HG03103 (cell line): ENCODE data around the gene GASK1A.
"Not testable (repeated sequence)": the region's sequence is repeated elsewhere in the genome, so short reads cannot be mapped to it uniquely, and the experiment has no call there.

ENCODE experiments used
- ATAC-seq: cut with Tn5 transposase; IDR thresholded peaks from one replicate; pipeline ENCODE4 v1.9.1; 2021; ENCODE audit warnings: low read depth; ENCODE audit not compliant: unreplicated experiment

Gene GASK1A

DNA sequence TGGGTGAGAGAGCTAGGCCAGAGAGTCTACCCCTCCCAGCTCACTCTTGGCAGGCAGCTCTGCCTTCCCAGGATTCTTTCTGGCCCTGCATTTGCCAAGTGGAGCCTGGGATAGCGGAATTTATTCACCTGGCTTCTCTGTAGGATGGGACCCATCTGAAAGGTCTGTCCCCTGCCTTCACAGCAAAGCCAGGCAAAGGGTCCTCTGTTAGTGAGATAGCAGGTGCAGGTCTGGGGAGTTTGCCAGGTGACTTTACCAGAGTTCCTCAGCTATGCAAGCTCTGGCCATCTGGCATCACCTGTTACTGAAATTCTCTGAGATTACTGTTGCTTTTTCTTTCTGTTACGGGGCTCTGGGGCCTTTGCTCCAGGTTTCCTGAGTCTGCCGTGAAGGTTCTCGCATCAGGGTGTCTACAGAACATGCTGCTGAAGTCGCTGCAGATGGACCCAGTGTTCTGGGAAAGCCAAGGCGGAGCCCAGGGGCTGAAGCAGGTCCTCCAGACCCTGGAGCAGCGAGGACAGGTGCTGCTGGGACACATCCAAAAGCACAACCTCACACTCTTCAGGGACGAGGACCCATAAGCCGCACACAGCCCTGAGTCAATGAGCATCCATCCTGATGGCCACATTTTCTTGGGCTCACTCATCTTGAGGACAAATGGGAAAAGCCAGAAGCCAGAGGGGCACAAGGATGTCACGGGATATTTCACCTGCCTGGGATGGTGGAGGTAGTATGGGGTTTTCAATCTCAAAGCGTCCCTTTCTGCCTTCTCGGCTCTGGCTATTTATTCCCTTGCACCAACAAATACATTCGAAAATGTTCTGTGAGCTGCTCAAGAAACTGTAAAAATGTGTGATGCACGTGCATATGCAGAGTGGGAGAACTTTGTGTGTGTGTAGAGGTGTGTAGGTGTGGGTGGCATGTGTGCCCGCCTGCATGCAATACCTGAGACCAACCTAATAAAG is 77.0 kb downstream of the GASK1A start:
- ATAC-seq: no peak

GRCh38 chr3:43059456-43059855 is 80.3 kb downstream of the GASK1A start:
- ATAC-seq: no peak

GRCh38 chr3:43061101-43061895 is 82.2 kb downstream of the GASK1A start:
- no peak for ATAC-seq

DNA sequence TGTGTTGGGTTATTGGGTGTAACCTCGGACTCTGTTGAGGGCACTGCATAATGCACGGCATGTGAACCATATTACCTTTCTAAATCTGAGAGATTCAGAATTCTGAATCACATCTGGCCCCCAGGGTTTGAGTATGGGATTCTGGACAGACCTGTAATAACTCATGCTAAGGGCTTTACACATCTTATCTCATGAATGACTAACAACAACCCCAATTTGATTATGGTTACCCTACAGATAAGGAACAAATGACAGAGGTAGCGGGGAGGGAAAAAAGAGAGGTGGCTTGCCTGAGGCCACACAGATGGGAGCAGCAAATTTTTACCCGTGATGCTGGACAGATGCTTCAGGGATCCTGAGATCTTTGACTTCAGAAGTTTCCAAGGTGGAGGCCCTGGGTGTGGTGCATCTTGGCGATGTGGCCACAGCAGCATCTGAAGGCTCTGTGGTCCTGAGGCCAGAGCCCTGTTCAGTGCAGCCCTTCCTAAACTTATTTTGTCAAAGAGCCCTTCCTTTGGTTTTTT is 83.0 kb downstream of the GASK1A start:
- ATAC-seq: no peak

GRCh38 chr3:43062564-43063040 is 83.5 kb downstream of the GASK1A start:
- no peak for ATAC-seq

DNA sequence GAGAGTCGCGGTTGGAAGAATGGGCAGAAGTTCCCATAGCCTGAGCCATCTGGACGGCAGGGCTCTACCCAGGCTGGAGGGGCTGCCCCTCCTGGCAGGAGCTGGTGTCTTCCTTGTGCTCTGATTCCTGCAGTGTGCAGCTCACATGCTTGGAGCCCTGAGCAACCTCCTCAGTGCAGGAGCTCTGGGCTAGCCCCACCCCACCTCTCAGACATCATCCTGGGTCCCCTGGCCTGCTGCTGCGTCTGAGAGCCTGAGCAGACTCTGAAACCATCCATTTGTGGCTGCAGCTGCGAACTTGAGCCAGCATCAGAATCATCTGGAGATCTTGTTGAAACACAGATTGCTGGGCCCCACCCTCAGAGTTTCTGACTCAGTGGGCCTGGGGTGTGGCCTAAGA is 84.0 kb downstream of the GASK1A start:
- ATAC-seq: no peak

GRCh38 chr3:43070670-43071069 is 91.6 kb downstream of the GASK1A start:
- not testable (repeated sequence) for ATAC-seq

GRCh38 chr3:43071313-43071893 is 92.3 kb downstream of the GASK1A start:
- ATAC-seq: no peak

- no peak for ATAC-seq
Measured at GRCh38 chr3:43072361-43072760, 93.2 kb downstream of the GASK1A start.

- ATAC-seq: no peak
Measured at GRCh38 chr3:43073116-43073835, 94.2 kb downstream of the GASK1A start.

GRCh38 chr3:43073836-43074220 is 94.7 kb downstream of the GASK1A start:
- no peak for ATAC-seq

DNA sequence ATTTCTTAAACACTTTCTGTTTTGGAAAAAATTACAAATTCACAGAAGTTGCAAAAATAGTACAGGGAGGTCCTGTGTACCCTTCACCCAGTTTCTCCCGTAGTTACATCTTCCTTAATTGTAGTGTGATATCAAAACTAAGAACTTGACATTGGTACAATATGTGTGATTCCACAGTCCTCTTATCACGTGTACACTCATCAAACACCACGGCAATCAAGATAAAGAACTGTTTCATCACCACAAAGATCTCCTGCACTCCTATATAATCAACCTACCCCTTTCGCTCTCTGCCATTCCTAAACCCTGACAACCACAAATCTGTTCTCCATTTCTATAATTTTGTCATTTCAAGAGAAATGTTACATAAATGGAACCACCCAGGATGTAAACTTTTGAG is 95.4 kb downstream of the GASK1A start:
- ATAC-seq: no peak

- ATAC-seq: no peak
Measured at GRCh38 chr3:43074901-43075689, 96.0 kb downstream of the GASK1A start.

- no peak for ATAC-seq
Measured at GRCh38 chr3:43075904-43076661, 97.0 kb downstream of the GASK1A start.

- ATAC-seq: no peak
Measured at GRCh38 chr3:43076857-43077256, 97.7 kb downstream of the GASK1A start.

DNA sequence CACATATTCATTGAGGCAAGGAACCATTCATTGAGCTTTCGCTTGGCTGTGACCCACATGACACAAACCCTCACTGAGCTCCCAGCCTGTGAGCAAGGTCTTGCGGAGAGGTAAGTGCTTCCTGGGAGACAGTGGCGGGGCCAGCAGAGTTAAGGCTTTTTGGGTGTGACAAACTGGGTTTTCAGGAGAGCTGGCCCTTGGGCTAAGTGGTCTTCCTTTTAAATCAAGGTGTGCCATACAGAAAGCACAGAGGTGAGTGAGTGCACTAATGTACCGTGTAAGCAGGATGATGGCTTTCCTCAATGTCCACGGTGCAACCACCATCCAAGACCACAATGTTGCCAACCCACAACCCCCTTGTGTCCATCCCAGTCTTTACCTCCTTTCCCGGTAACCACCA is 98.2 kb downstream of the GASK1A start:
- no peak for ATAC-seq

- ATAC-seq: no peak
Measured at GRCh38 chr3:43077707-43078106, 98.6 kb downstream of the GASK1A start.

- ATAC-seq: no peak
Measured at GRCh38 chr3:43079536-43080332, 100.6 kb downstream of the GASK1A start.
